Pancreas (tissue), 10 donors: Measurements from ENCODE around the gene IL1F10. TPM values are rescaled to one million over a fixed set of nuclear protein-coding genes. Genes with fewer than 3 reads are reported as not detected.
"Not testable (repeated sequence)": the region's sequence is repeated elsewhere in the genome, so short reads cannot be mapped to it uniquely, and the experiment has no call there.

Source experiments
- ATAC-seq, 4 donors: fragments of 200-7000 bp; cut with Tn5 transposase; one replicate each; pipeline versions ENCODE4 v1.8.0 to v1.9.1; 2020; ENCODE audit warnings: mild to moderate bottlenecking in 4 of 4, moderate library complexity in 4 of 4
- DNase-seq, 6 donors: peaks; one replicate each; pipeline ENCODE4 v3.0.0-alpha.2; 2020
- FAIRE-seq: peaks from 2 replicates; lab custom pipeline; 2012; peaks lifted over from hg19 to GRCh38; lab: Jason Lieb, UNC
- H3K27ac ChIP-seq, 4 donors: fragments of 200-600 bp; sonication (generic); 1 replicate in 3 of 4; 2 replicates in 1 of 4; pipeline versions ENCODE4 v1.5.0 to v1.8.0; 2020
- H3K27me3 ChIP-seq, 4 donors: fragments of 200-600 bp; one replicate each; pipeline ENCODE4 v1.8.0; 2021
- H3K36me3 ChIP-seq, 3 donors: fragments of 200-600 bp; sonication (generic) in 1 of 3; one replicate each; pipeline versions ENCODE4 v1.5.0 to v1.8.0; 2020 to 2021
- H3K4me1 ChIP-seq, 3 donors: fragments of 200-600 bp; one replicate each; pipeline ENCODE4 v1.8.0; 2021
- H3K4me3 ChIP-seq, 4 donors: fragments of 200-600 bp; sonication (generic) in 2 of 4; one replicate each; pipeline versions ENCODE4 v1.5.0 to v1.8.0; 2020 to 2021
- H3K9me3 ChIP-seq, 4 donors: fragments of 200-600 bp; one replicate each; pipeline ENCODE4 v1.8.0; 2021
- CTCF ChIP-seq, 4 donors: fragments of 200-600 bp; sonication (generic) in 3 of 4; IDR thresholded peaks; one replicate each; pipeline versions ENCODE4 v1.5.0 to v1.8.0; 2021; ENCODE audit warnings: antibody characterized with exemption in 4 of 4
- WGBS, 2 donors: extraction: QIAGEN DNeasy Blood & Tissue Kit; methylation state at CpG; one replicate each; pipeline ENCODE4 v1.1.7; 2013; 5-methylcytosine and 5-hydroxymethylcytosine counted together
- intact Hi-C, 3 donors: fragments of 100-400 bp; cut with DNase I; formaldehyde crosslinking; loops; one replicate each; pipeline versions ENCODE4 v1.11.1 to v1.14.2; 2022
- polyA plus RNA-seq, 2 donors: library from polyadenylated mRNA; stranded (reverse); fragments of 200-250 nt; gene quantifications; one replicate each; pipeline ENCODE4 v1.2.3, GENCODE V29; 2013
- total RNA-seq, 6 donors: library from RNA; stranded (reverse); fragmentation: NEBNext Ultra II Directional in 4 of 6; extraction: Animal tissue kit (Norgen Biotek cat#: 25700) in 4 of 6; gene quantifications; one replicate each; pipeline versions ENCODE4 v1.2.1 to v1.2.4, GENCODE V29; 2021 to 2023
- donor health status: healthy with polysubstance abuse.
- donor health status: DM: no; HTN: no; CAD: no; lungs with moderate emphysema.
- donor health status: DM: no; HTN: no; CAD: no.
- donor health status: control.
- donor health status: control.
- donor health status: Bipolar disorder and iron deficiency.
- donor health status: DM: yes; HTN: yes; CAD: no.
- donor health status: DM: no; HTN: no; CAD: no.
- donor health status: DM: no; HTN: no; CAD: no.
- donor health status: DM: yes; HTN: yes; CAD: no.

The IL1F10 gene
- total and polyA plus RNA-seq, 8 donors, result not detected

- H3K4me3 ChIP-seq, result no peak overlapping the region
- H3K36me3 ChIP-seq, result no peaks in the 10 kb centered on the region
- no peak for TF ChIP-seq CTCF (IDR thresholded peaks at IDR 0.05)
- intact Hi-C loops, result no loop called here
- no peaks in the 10 kb centered on the region for H3K4me1 ChIP-seq
- no peaks in the 10 kb centered on the region for H3K9me3 ChIP-seq
- ATAC-seq, result peak in 1 of 4 donors; percentile 47
- FAIRE-seq, result no peak
- DNase-seq, result no peak
- no peak overlapping the region for H3K27ac ChIP-seq
- no peaks in the 10 kb centered on the region for H3K27me3 ChIP-seq
Measured at GRCh38 chr2:113089916-113090315, 22.1 kb downstream of the IL1F10 start.

DNA sequence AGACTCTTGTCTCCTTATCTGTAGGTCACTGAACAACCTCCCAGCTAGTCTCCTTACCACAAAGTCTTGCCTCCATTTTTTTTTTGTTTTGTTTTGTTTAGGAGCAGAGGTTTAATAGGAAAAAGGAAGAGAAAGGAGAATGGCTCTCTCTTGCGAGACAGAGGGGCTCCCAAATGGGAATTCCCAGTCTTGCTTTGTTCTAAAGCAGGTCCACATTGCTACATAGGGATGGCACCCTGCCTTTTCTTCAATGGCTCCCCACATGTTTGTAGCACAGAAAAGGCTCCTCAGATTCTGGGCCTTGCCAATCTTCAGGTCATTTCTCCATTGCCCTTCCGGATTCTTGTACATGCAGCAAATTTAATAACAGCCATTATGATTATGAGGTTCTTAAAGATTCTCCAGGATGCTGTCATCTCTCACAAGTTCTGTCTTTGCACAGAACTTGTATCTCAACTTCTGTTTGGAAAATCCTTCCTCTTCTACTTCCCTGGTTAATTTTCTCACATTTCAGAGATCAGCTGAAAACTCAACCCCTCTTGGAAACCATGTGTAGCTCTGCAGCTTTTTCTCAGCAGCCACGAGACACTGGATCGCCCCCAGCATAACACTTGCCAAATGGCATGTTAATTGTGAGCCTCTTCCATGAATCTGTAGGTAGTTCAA, 23.6 kb downstream of the IL1F10 start:
- Histone ChIP-seq H3K4me3 (no peak overlapping the region), H3K27me3 (no peaks in the 10 kb centered on the region), H3K9me3 (no peaks in the 10 kb centered on the region), H3K36me3 (no peaks in the 10 kb centered on the region), H3K27ac (no peak overlapping the region), H3K4me1 (no peaks in the 10 kb centered on the region)
- no peak for TF ChIP-seq CTCF (IDR thresholded peaks at IDR 0.05)
- intact Hi-C loops, result no loop called here
- no peak for FAIRE-seq
- DNase-seq, result no peak
- WGBS, 2 donors, result 59 to 74% methylated on average over 4 of the region's 4 CpGs
- no peak for ATAC-seq

DNA sequence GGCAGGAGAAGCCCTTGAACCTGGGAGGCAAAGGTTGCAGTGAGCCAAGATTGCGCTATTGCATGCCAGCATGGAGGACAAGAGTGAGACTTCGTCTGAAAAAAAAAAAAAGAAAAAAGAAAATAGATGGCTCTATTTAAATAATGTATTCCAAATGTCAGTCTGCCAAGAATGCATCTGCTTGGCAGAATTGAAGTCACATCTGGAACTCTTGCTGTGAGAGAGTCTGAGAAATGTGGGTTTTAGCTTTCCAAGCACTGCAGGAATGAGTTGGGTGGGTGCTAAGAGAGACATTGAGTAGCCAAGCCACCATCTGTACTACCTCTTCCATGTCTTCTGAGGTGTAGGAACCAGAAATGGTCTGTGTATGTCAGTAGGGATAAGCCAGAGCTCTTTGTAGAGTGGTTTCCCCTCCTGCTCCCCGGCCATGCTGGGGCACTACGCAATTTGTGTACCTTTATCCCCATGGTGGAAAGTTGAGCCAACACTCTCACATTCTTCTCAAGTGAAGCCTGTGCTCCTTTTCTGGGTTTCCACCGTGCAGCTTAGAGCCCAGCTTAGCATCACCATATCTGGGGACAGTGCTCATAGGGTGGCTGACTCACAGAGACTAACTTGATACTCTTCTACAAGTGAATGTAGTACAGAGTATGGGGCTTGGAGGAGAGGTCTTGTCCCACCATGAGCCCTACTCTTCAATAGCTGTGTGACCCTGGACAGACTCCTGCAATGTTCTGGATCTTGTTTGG, 25.3 kb downstream of the IL1F10 start:
- H3K36me3 ChIP-seq, result no peaks in the 10 kb centered on the region
- intact Hi-C loops, result no loop called here
- WGBS, 2 donors, result 72 to 85% methylated on average over 5 of the region's 5 CpGs
- H3K9me3 ChIP-seq, result no peaks in the 10 kb centered on the region
- DNase-seq, result no peak
- FAIRE-seq, result no peak
- no peaks in the 10 kb centered on the region for H3K27me3 ChIP-seq
- no peak for ATAC-seq
- no peak for TF ChIP-seq CTCF (IDR thresholded peaks at IDR 0.05)
- H3K27ac ChIP-seq, result no peak overlapping the region
- H3K4me1 ChIP-seq, result no peaks in the 10 kb centered on the region
- H3K4me3 ChIP-seq, result no peak overlapping the region

GRCh38 chr2:113093613-113093977, 25.8 kb downstream of the IL1F10 start:
- no peak for ATAC-seq
- 31 to 53% methylated on average over 2 of the region's 2 CpGs for WGBS, 2 donors

GRCh38 chr2:113096306-113096705, 28.5 kb downstream of the IL1F10 start:
- 86 to 88% methylated on average over 9 to 14 of the region's 14 CpGs for WGBS, 2 donors
- H3K9me3 ChIP-seq, H3K4me3 ChIP-seq, H3K27ac ChIP-seq, DNase-seq, H3K36me3 ChIP-seq, H3K4me1 ChIP-seq, FAIRE-seq, H3K27me3 ChIP-seq, intact Hi-C loops, ATAC-seq: not testable (repeated sequence)

More at GRCh38 chr2:113093613-113093977, 25.8 kb downstream of the IL1F10 start:
- no peaks in the 10 kb centered on the region for H3K36me3 ChIP-seq
- no peak overlapping the region for H3K27ac ChIP-seq
- no peak for FAIRE-seq
- intact Hi-C loops, result no loop called here
- no peak overlapping the region for H3K4me3 ChIP-seq
- H3K9me3 ChIP-seq, result no peaks in the 10 kb centered on the region
- no peaks in the 10 kb centered on the region for H3K27me3 ChIP-seq
- no peak for TF ChIP-seq CTCF (IDR thresholded peaks at IDR 0.05)
- DNase-seq, result no peak
- H3K4me1 ChIP-seq, result no peaks in the 10 kb centered on the region

DNA sequence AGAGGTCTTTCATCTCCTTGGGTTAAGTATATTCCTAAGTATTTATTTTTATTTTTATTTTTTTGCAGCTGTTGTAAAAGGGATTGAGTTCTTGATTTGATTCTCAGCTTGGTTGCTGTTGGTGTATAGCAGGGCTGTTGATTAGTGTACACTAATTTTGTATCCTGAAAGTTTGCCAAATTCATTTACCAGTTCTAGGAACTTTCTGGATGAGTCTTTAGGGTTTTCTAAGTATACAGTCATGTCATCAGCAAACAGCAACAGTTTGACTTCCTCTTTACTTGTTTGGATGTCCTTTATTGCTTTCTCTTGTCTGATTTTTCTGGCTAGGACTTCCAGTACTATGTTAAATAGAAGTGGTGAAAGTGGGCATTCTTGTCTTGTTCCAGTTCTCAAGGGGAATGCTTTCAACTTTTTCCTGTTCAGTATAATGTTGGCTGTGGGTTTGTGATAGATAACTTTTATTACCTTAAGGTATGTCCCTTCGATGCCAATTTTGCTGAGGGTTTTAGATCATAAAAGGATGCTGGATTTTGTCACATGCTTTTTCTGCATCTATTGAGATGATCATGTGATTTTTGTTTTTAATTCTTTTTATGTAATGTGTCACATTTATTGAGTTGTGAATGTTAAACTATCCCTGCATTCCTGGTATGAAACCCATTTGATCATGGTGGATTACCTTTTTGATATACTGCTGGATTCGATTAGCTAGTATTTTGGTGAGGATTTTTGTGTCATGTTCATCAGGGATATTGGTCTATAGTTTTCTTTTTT, 29.3 kb downstream of the IL1F10 start:
- H3K27ac ChIP-seq, H3K36me3 ChIP-seq, ATAC-seq, H3K9me3 ChIP-seq, H3K4me3 ChIP-seq, FAIRE-seq, intact Hi-C loops, H3K4me1 ChIP-seq, DNase-seq, H3K27me3 ChIP-seq: not testable (repeated sequence)
- WGBS, 2 donors, result 39 to 63% methylated on average over 2 of the region's 2 CpGs
